Measurements from ENCODE around the gene MCTP1.
A peak's percentile ranks its signal among the peaks of the same experiment; 100 is the strongest.

MCTP1 gene

GRCh38 chr5:94908889-94909480, 375.9 kb downstream of the MCTP1 start:
- no peaks in the 10 kb centered on the region for H3K4me1 ChIP-seq
- no peaks in the 10 kb centered on the region for H3K27me3 ChIP-seq
- H3K9me3 ChIP-seq, result 0 out of 2 replicates have a peak, but pooled peaks cover 2% of the 10 kb centered on the region
- no peak overlapping the region for H3K4me3 ChIP-seq (ENCODE audit: low read depth, low read length)
- peak; percentile 83 for TF ChIP-seq CTCF (IDR thresholded peaks at IDR 0.05; ENCODE audit: low read depth, low read length)
- no peaks in the 10 kb centered on the region for H3K36me3 ChIP-seq
- DNase-seq, result peak; percentile 30

- no peak for TF ChIP-seq CTCF (IDR thresholded peaks at IDR 0.05; ENCODE audit: low read depth, low read length)
- Histone ChIP-seq H3K27me3 (no peaks in the 10 kb centered on the region), H3K4me1 (no peaks in the 10 kb centered on the region; the same call in 1 of the 2 replicates), H3K4me3 (ENCODE audit: low read depth, low read length) (no peak overlapping the region), H3K36me3 (no peaks in the 10 kb centered on the region), H3K9me3 (0 out of 2 replicates have a peak, but pooled peaks cover 2% of the 10 kb centered on the region)
- no peak for DNase-seq
Measured at GRCh38 chr5:94906750-94907149, 378.1 kb downstream of the MCTP1 start.

GRCh38 chr5:94903726-94904125, 381.2 kb downstream of the MCTP1 start:
- no peaks in the 10 kb centered on the region for H3K36me3 ChIP-seq
- H3K27me3 ChIP-seq, result no peaks in the 10 kb centered on the region
- no peaks in the 10 kb centered on the region for H3K9me3 ChIP-seq
- no peaks in the 10 kb centered on the region; the same call in 1 of the 2 replicates for H3K4me1 ChIP-seq
- TF ChIP-seq CTCF (IDR thresholded peaks at IDR 0.05; ENCODE audit: low read depth, low read length), result no peak
- DNase-seq, result no peak
- H3K4me3 ChIP-seq (ENCODE audit: low read depth, low read length), result no peak overlapping the region

- TF ChIP-seq CTCF (IDR thresholded peaks at IDR 0.05; ENCODE audit: low read depth, low read length), result no peak
- H3K9me3 ChIP-seq, result no peaks in the 10 kb centered on the region
- DNase-seq, result no peak
- H3K36me3 ChIP-seq, result no peaks in the 10 kb centered on the region
- H3K27me3 ChIP-seq, result no peaks in the 10 kb centered on the region
- no peaks in the 10 kb centered on the region; the same call in 1 of the 2 replicates for H3K4me1 ChIP-seq
- no peak overlapping the region for H3K4me3 ChIP-seq (ENCODE audit: low read depth, low read length)
Measured at GRCh38 chr5:94901191-94901979, 383.5 kb downstream of the MCTP1 start.

- H3K27me3 ChIP-seq, result no peaks in the 10 kb centered on the region
- no peaks in the 10 kb centered on the region for H3K36me3 ChIP-seq
- H3K4me3 ChIP-seq (ENCODE audit: low read depth, low read length), result no peak overlapping the region
- no peak for TF ChIP-seq CTCF (IDR thresholded peaks at IDR 0.05; ENCODE audit: low read depth, low read length)
- no peaks in the 10 kb centered on the region for H3K9me3 ChIP-seq
- no peaks in the 10 kb centered on the region; the same call in 1 of the 2 replicates for H3K4me1 ChIP-seq
- DNase-seq, result no peak
Measured at GRCh38 chr5:94900006-94900505, 384.8 kb downstream of the MCTP1 start.

Measured in BE2C (cell line).